Caco-2 (cell line): ENCODE results near the gene NUP210L. TPM values are rescaled to one million over a fixed set of nuclear protein-coding genes. Genes with fewer than 3 reads are reported as not detected.
A peak's percentile ranks its signal among the peaks of the same experiment; 100 is the strongest.

ENCODE experiments used
- BruUV-seq: library from RNA; stranded (reverse); fragments of 400-500 nt; replicated peaks from 2 replicates; lab custom pipeline; 2021; lab: Mats Ljungman, UMichigan
- CTCF ChIA-PET: fragments of 300-600 bp; sonication (Branson Sonifier 250); formaldehyde crosslinking; loops from one replicate; lab custom pipeline; 2022; ENCODE audit warnings: antibody characterized with exemption; lab: Charles Lee
- POLR2A ChIA-PET: fragments of 300-600 bp; sonication (Branson Sonifier 250); formaldehyde crosslinking; loops from one replicate; lab custom pipeline; 2022; ENCODE audit warnings: antibody characterized with exemption; lab: Charles Lee
- DNase-seq, 2 experiments: peaks; one replicate each; pipeline versions ENCODE4 v3.0.0 to v3.0.0-alpha.2; 2020 to 2022
- H3K27me3 ChIP-seq: replicated peaks from 2 replicates; pipeline ENCODE4 v1.6.0; 2011; ENCODE audit warnings: low read length; ENCODE audit not compliant: control insufficient read depth, insufficient read depth
- H3K36me3 ChIP-seq: 2 replicates; pipeline ENCODE4 v1.5.1; 2011; ENCODE audit warnings: low read length; ENCODE audit not compliant: control insufficient read depth, insufficient read depth
- H3K4me1 ChIP-seq: fragments of 250-450 bp; sonication (Bioruptor Pico); 2 replicates; pipeline ENCODE4 v1.5.1; 2020; ENCODE audit warnings: mild to moderate bottlenecking
- H3K4me3 ChIP-seq: 2 replicates; pipeline ENCODE4 v1.5.1; 2011; ENCODE audit warnings: low read depth, mild to moderate bottlenecking, control low read depth, low read length
- H3K9me3 ChIP-seq: fragments of 250-450 bp; sonication (Bioruptor Pico); 2 replicates; pipeline ENCODE4 v1.5.1; 2020; ENCODE audit warnings: mild to moderate bottlenecking, moderate library complexity
- H3K27ac Mint-ChIP-seq: one replicate; pipeline ENCODE4 v1.8.0; 2022; ENCODE audit warnings: mixed read lengths; ENCODE audit not compliant: unreplicated experiment
- H3K27me3 Mint-ChIP-seq: one replicate; pipeline ENCODE4 v1.8.0; 2022; ENCODE audit warnings: mixed read lengths; ENCODE audit not compliant: insufficient read depth, unreplicated experiment
- H3K36me3 Mint-ChIP-seq: one replicate; pipeline ENCODE4 v1.8.0; 2022; ENCODE audit warnings: mild to moderate bottlenecking, mixed read lengths; ENCODE audit not compliant: insufficient read depth, unreplicated experiment
- H3K4me1 Mint-ChIP-seq: one replicate; pipeline ENCODE4 v1.8.0; 2022; ENCODE audit warnings: low read depth, mixed read lengths; ENCODE audit not compliant: unreplicated experiment
- H3K4me3 Mint-ChIP-seq: one replicate; pipeline ENCODE4 v1.8.0; 2022; ENCODE audit warnings: mild to moderate bottlenecking, moderate library complexity, mixed read lengths; ENCODE audit not compliant: unreplicated experiment
- H3K9me3 Mint-ChIP-seq: one replicate; pipeline ENCODE4 v1.8.0; 2022; ENCODE audit warnings: mixed read lengths; ENCODE audit not compliant: unreplicated experiment
- CTCF ChIP-seq, 2 experiments: fragments of 200-600 bp in 1 of 2; IDR thresholded peaks; 1 replicate in 1 of 2; 2 replicates in 1 of 2; pipeline versions ENCODE4 v1.5.1 to v1.8.0; 2011 to 2022; ENCODE audit warnings: antibody characterized with exemption in 1 of 2, control low read depth in 1 of 2, inconsistent platforms in 1 of 2, low read depth in 1 of 2, low read length in 1 of 2, mild to moderate bottlenecking in 1 of 2, moderate library complexity in 1 of 2; ENCODE audit not compliant: insufficient read depth in 1 of 2, severe bottlenecking in 1 of 2, unreplicated experiment in 1 of 2
- intact Hi-C: fragments of 100-400 bp; cut with micrococcal nuclease; formaldehyde crosslinking; loops from one replicate; pipeline ENCODE4 v1.10.0; 2022; ENCODE audit not compliant: unreplicated experiment
- total RNA-seq: library from RNA; stranded (reverse); gene quantifications from 2 replicates; pipeline ENCODE4 v1.2.3, GENCODE V29; 2022

NUP210L gene
- total RNA-seq, 1 experiment from 2014 or later: 0.07 TPM

GRCh38 chr1:154158307-154159125 lies 3.6 kb upstream of the NUP210L start:
- Histone ChIP-seq H3K9me3 (no peaks in the 10 kb centered on the region), H3K27me3 (no peaks in the 10 kb centered on the region), H3K36me3 (no peaks in the 10 kb centered on the region; the same call in none of the 2 replicates), H3K4me3 (no peak overlapping the region), H3K4me1 (peaks cover 13% of the 10 kb centered on the region; the same call in 1 of the 2 replicates)
- ChIA-PET CTCF (interaction anchor here (1.0 kb wide), 1 partner anchor 176 kb away, joined by 4 read pairs; no protein-coding TSS in a partner anchor), POLR2A (interaction anchor here (1.0 kb wide), 1 partner anchor 168 kb away, joined by 3 read pairs; no protein-coding TSS in a partner anchor)
- peaks cover 93% of the 10 kb centered on the region for H3K36me3 Mint-ChIP-seq
- TF ChIP-seq CTCF (IDR thresholded peaks at IDR 0.05; ENCODE audit: insufficient read depth in 1 of 2, low read depth in 1 of 2, low read length in 1 of 2, severe bottlenecking in 1 of 2, unreplicated experiment in 1 of 2): no peak
- intact Hi-C loops: no loop called here
- H3K27me3 Mint-ChIP-seq: no peaks in the 10 kb centered on the region
- H3K9me3 Mint-ChIP-seq: no peaks in the 10 kb centered on the region
- DNase-seq: no peak
- no TSS peak for BruUV-seq
- peak overlapping the region; percentile 75 for H3K27ac Mint-ChIP-seq
- H3K4me1 Mint-ChIP-seq: peaks cover 24% of the 10 kb centered on the region
- no peak overlapping the region for H3K4me3 Mint-ChIP-seq

- POLR2A ChIA-PET: interaction anchor here (1.0 kb wide), 1 partner anchor 168 kb away, joined by 3 read pairs; no protein-coding TSS in a partner anchor
- H3K4me3 Mint-ChIP-seq: no peak overlapping the region
- no peaks in the 10 kb centered on the region for H3K27me3 Mint-ChIP-seq
- peak overlapping the region; percentile 75 for H3K27ac Mint-ChIP-seq
- H3K4me1 Mint-ChIP-seq: peaks cover 18% of the 10 kb centered on the region
- Histone ChIP-seq H3K4me3 (no peak overlapping the region), H3K36me3 (no peaks in the 10 kb centered on the region; the same call in none of the 2 replicates), H3K9me3 (no peaks in the 10 kb centered on the region), H3K4me1 (peaks cover 13% of the 10 kb centered on the region; the same call in 1 of the 2 replicates), H3K27me3 (no peaks in the 10 kb centered on the region)
- H3K9me3 Mint-ChIP-seq: no peaks in the 10 kb centered on the region
- H3K36me3 Mint-ChIP-seq: peaks cover 85% of the 10 kb centered on the region
- intact Hi-C loops: no loop called here
- no peak for TF ChIP-seq CTCF (IDR thresholded peaks at IDR 0.05; ENCODE audit: insufficient read depth in 1 of 2, low read depth in 1 of 2, low read length in 1 of 2, severe bottlenecking in 1 of 2, unreplicated experiment in 1 of 2)
- DNase-seq: peak; percentile 41 to 53
- BruUV-seq: no TSS peak
- CTCF ChIA-PET: interaction anchor here (1.0 to 1.3 kb wide), 2 partner anchors 53 to 177 kb away, joined by 4 read pairs; no protein-coding TSS in a partner anchor
These were observed 2.8 kb upstream of the NUP210L start for GRCh38 chr1:154157520-154158306.

- Mint-ChIP-seq H3K4me3 (no peak overlapping the region), H3K4me1 (peaks cover 18% of the 10 kb centered on the region), H3K27ac (no peak overlapping the region), H3K9me3 (no peaks in the 10 kb centered on the region), H3K27me3 (no peaks in the 10 kb centered on the region), H3K36me3 (peaks cover 61% of the 10 kb centered on the region)
- ChIA-PET CTCF (interaction anchor here (0.7 kb wide), 1 partner anchor 180 kb away, joined by 4 read pairs; no protein-coding TSS in a partner anchor), POLR2A (interaction anchor here (0.6 kb wide), 1 partner anchor 121 kb away, joined by 4 read pairs; no protein-coding TSS in a partner anchor)
- H3K36me3 ChIP-seq: no peaks in the 10 kb centered on the region; the same call in none of the 2 replicates
- no peak for DNase-seq
- H3K27me3 ChIP-seq: no peaks in the 10 kb centered on the region
- no peak overlapping the region for H3K4me3 ChIP-seq
- TF ChIP-seq CTCF (IDR thresholded peaks at IDR 0.05; ENCODE audit: insufficient read depth in 1 of 2, low read depth in 1 of 2, low read length in 1 of 2, severe bottlenecking in 1 of 2, unreplicated experiment in 1 of 2): no peak
- peaks cover 13% of the 10 kb centered on the region; the same call in 1 of the 2 replicates for H3K4me1 ChIP-seq
- no TSS peak for BruUV-seq
- no peaks in the 10 kb centered on the region for H3K9me3 ChIP-seq
- intact Hi-C loops: no loop called here
These were observed 378 bp upstream of the NUP210L start for GRCh38 chr1:154155251-154155650.
